Fibroblast of gingiva (primary cell): ENCODE results near the gene HCAR2.
A peak's percentile ranks its signal among the peaks of the same experiment; 100 is the strongest.
"Not testable (repeated sequence)": the region's sequence is repeated elsewhere in the genome, so short reads cannot be mapped to it uniquely, and the experiment has no call there.

Experiments used
- DNase-seq: peaks from one replicate; pipeline ENCODE4 v3.0.0-alpha.2; 2011; ENCODE audit warnings: low read depth

The HCAR2 gene

GRCh38 chr12:122702890-122703611 is at the start of gene HCAR2:
TSS of gene HCAR2 (minus strand) at chr12:122703357. CDS start at chr12:122703283, 74 bp downstream.
- peak; percentile 71 for DNase-seq

- peak; percentile 93 for DNase-seq
Measured at GRCh38 chr12:122752464-122753318, 49.5 kb upstream of the HCAR2 start, which contains the start of gene DENR. TSS of gene DENR (plus strand) at chr12:122752824. CDS start at chr12:122753702, 878 bp downstream.

- not testable (repeated sequence) for DNase-seq
Measured at GRCh38 chr12:122750781-122751515, 47.8 kb upstream of the HCAR2 start.

- no peak for DNase-seq
Measured at GRCh38 chr12:122749569-122750332, 46.6 kb upstream of the HCAR2 start.

- DNase-seq, result no peak
Measured at GRCh38 chr12:122747224-122748135, 44.3 kb upstream of the HCAR2 start.

GRCh38 chr12:122743895-122744525 is 40.9 kb upstream of the HCAR2 start:
- no peak for DNase-seq

GRCh38 chr12:122740351-122740750 is 37.2 kb upstream of the HCAR2 start:
- no peak for DNase-seq

GRCh38 chr12:122738571-122738970 is 35.4 kb upstream of the HCAR2 start:
- no peak for DNase-seq

GRCh38 chr12:122732611-122733010 is 29.5 kb upstream of the HCAR2 start:
- DNase-seq, result no peak

GRCh38 chr12:122732170-122732569 is 29.0 kb upstream of the HCAR2 start:
- DNase-seq, result no peak

- DNase-seq, result peak; percentile 28
Measured at GRCh38 chr12:122730215-122731014, 27.3 kb upstream of the HCAR2 start, which contains the start of gene HCAR1. TSS of gene HCAR1 (minus strand) at chr12:122730844. CDS start at chr12:122730339, 505 bp downstream.

GRCh38 chr12:122729583-122730214 is 26.5 kb upstream of the HCAR2 start:
- DNase-seq, result no peak

GRCh38 chr12:122726080-122726558 is 23.0 kb upstream of the HCAR2 start:
- DNase-seq, result no peak

GRCh38 chr12:122725452-122726079 is 22.4 kb upstream of the HCAR2 start:
- DNase-seq, result no peak

GRCh38 chr12:122724641-122725243 is 21.6 kb upstream of the HCAR2 start:
- no peak for DNase-seq

- no peak for DNase-seq
Measured at GRCh38 chr12:122722387-122722786, 19.2 kb upstream of the HCAR2 start.

GRCh38 chr12:122721057-122721545 is 17.9 kb upstream of the HCAR2 start:
- no peak for DNase-seq
